ENCODE results near the gene SYNGR1.
"Not testable (repeated sequence)": the region's sequence is repeated elsewhere in the genome, so short reads cannot be mapped to it uniquely, and the experiment has no call there.

Gene SYNGR1

GRCh38 chr22:39314251-39314971, 35.4 kb upstream of the SYNGR1 start:
- in situ Hi-C loops (cut with HindIII; ENCODE audit: low pct_ligation_motif_present, low pct_unique_long_range_greater_than_20kb, low sequenced_read_pairs): no loop called here
- DNase-seq: no peak

GRCh38 chr22:39315389-39315788, 34.4 kb upstream of the SYNGR1 start:
- DNase-seq: no peak
- in situ Hi-C loops (cut with HindIII; ENCODE audit: low pct_ligation_motif_present, low pct_unique_long_range_greater_than_20kb, low sequenced_read_pairs): no loop called here

GRCh38 chr22:39316440-39317083, 33.2 kb upstream of the SYNGR1 start:
- peak; percentile 88 for DNase-seq
- in situ Hi-C loops (cut with HindIII; ENCODE audit: low pct_ligation_motif_present, low pct_unique_long_range_greater_than_20kb, low sequenced_read_pairs): no loop called here

- in situ Hi-C loops (cut with HindIII; ENCODE audit: low pct_ligation_motif_present, low pct_unique_long_range_greater_than_20kb, low sequenced_read_pairs): no loop called here
- no peak for DNase-seq
Measured at GRCh38 chr22:39317084-39317774, 32.6 kb upstream of the SYNGR1 start.

- no peak for DNase-seq
- in situ Hi-C loops (cut with HindIII; ENCODE audit: low pct_ligation_motif_present, low pct_unique_long_range_greater_than_20kb, low sequenced_read_pairs): no loop called here
Measured at GRCh38 chr22:39317775-39318506, 31.9 kb upstream of the SYNGR1 start.

GRCh38 chr22:39318507-39319283, 31.1 kb upstream of the SYNGR1 start:
- no peak for DNase-seq
- in situ Hi-C loops (cut with HindIII; ENCODE audit: low pct_ligation_motif_present, low pct_unique_long_range_greater_than_20kb, low sequenced_read_pairs): no loop called here

- DNase-seq: peak; percentile 97
Measured at GRCh38 chr22:39319284-39320022, 30.3 kb upstream of the SYNGR1 start, which contains the start of gene RPL3. Gene RPL3 (minus strand): TSS chr22:39319623. CDS start chr22:39319597, 26 bp downstream.

GRCh38 chr22:39320616-39321029, 29.2 kb upstream of the SYNGR1 start:
- DNase-seq; in situ Hi-C loops (cut with HindIII; ENCODE audit: low pct_ligation_motif_present, low pct_unique_long_range_greater_than_20kb, low sequenced_read_pairs): not testable (repeated sequence)

More at GRCh38 chr22:39319284-39320022, 30.3 kb upstream of the SYNGR1 start, which contains the start of gene RPL3:
- in situ Hi-C loops (cut with HindIII; ENCODE audit: low pct_ligation_motif_present, low pct_unique_long_range_greater_than_20kb, low sequenced_read_pairs): no loop called here

GRCh38 chr22:39325392-39325932, 24.3 kb upstream of the SYNGR1 start:
- DNase-seq: no peak
- in situ Hi-C loops (cut with HindIII; ENCODE audit: low pct_ligation_motif_present, low pct_unique_long_range_greater_than_20kb, low sequenced_read_pairs): no loop called here

GRCh38 chr22:39327995-39328754, 21.6 kb upstream of the SYNGR1 start:
- in situ Hi-C loops (cut with HindIII; ENCODE audit: low pct_ligation_motif_present, low pct_unique_long_range_greater_than_20kb, low sequenced_read_pairs): no loop called here
- DNase-seq: no peak

- DNase-seq; in situ Hi-C loops (cut with HindIII; ENCODE audit: low pct_ligation_motif_present, low pct_unique_long_range_greater_than_20kb, low sequenced_read_pairs): not testable (repeated sequence)
Measured at GRCh38 chr22:39330553-39330952, 19.2 kb upstream of the SYNGR1 start.

- DNase-seq: no peak
- in situ Hi-C loops (cut with HindIII; ENCODE audit: low pct_ligation_motif_present, low pct_unique_long_range_greater_than_20kb, low sequenced_read_pairs): no loop called here
Measured at GRCh38 chr22:39332441-39333064, 17.2 kb upstream of the SYNGR1 start.

GRCh38 chr22:39336411-39336810, 13.4 kb upstream of the SYNGR1 start:
- in situ Hi-C loops (cut with HindIII; ENCODE audit: low pct_ligation_motif_present, low pct_unique_long_range_greater_than_20kb, low sequenced_read_pairs): no loop called here
- no peak for DNase-seq

GRCh38 chr22:39339775-39340174, 10.0 kb upstream of the SYNGR1 start:
- DNase-seq; in situ Hi-C loops (cut with HindIII; ENCODE audit: low pct_ligation_motif_present, low pct_unique_long_range_greater_than_20kb, low sequenced_read_pairs): not testable (repeated sequence)

GRCh38 chr22:39341179-39341578, 8.6 kb upstream of the SYNGR1 start:
- no peak for DNase-seq
- in situ Hi-C loops (cut with HindIII; ENCODE audit: low pct_ligation_motif_present, low pct_unique_long_range_greater_than_20kb, low sequenced_read_pairs): no loop called here

Measured in ACHN (cell line).